Gastroesophageal sphincter (tissue), 4 donors: Measurements from ENCODE around the gene BPGM. TPM values are rescaled to one million over a fixed set of nuclear protein-coding genes. Genes with fewer than 3 reads are reported as not detected.

ENCODE experiments used
- ATAC-seq: fragments of 150-250 bp; one replicate; pipeline ENCODE4 v1.9.1; 2016; ENCODE audit warnings: mild to moderate bottlenecking, moderate library complexity
- H3K27ac ChIP-seq, 4 donors: fragments of 200-600 bp; sonication (generic) in 3 of 4; 1 replicate in 3 of 4; 2 replicates in 1 of 4; pipeline ENCODE4 v1.5.1; 2016 to 2019
- H3K27me3 ChIP-seq: fragments of 200-600 bp; sonication (generic); one replicate; pipeline ENCODE4 v1.5.1; 2019
- H3K36me3 ChIP-seq, 2 donors: fragments of 200-600 bp; sonication (generic); one replicate each; pipeline ENCODE4 v1.5.1; 2019; ENCODE audit warnings: control low read depth in 1 of 2
- H3K4me1 ChIP-seq, 3 donors: fragments of 200-600 bp; sonication (generic); 1 replicate in 2 of 3; 2 replicates in 1 of 3; pipeline ENCODE4 v1.5.1; 2016 to 2019; ENCODE audit warnings: control low read depth in 2 of 3
- H3K4me3 ChIP-seq, 2 donors: fragments of 200-600 bp; sonication (generic); one replicate each; pipeline ENCODE4 v1.5.1; 2019; ENCODE audit warnings: mild to moderate bottlenecking in 1 of 2, moderate library complexity in 1 of 2
- H3K9me3 ChIP-seq, 3 donors: fragments of 200-600 bp; sonication (generic); one replicate each; pipeline ENCODE4 v1.5.1; 2017 to 2019; ENCODE audit warnings: control low read depth in 2 of 3
- CTCF ChIP-seq, 4 experiments: fragments of 200-600 bp in 2 of 4; fragments of 450-650 bp in 2 of 4; sonication (generic) in 1 of 4; IDR thresholded peaks; one replicate each; pipeline ENCODE4 v1.5.1; 2017 to 2019; ENCODE audit warnings: antibody characterized with exemption in 4 of 4, mild to moderate bottlenecking in 2 of 4, moderate library complexity in 2 of 4
- EP300 ChIP-seq: sonication (generic); formaldehyde crosslinking; IDR thresholded peaks from one replicate; pipeline ENCODE4 v1.6.1; 2017; ENCODE audit warnings: antibody characterized with exemption, mild to moderate bottlenecking
- POLR2A ChIP-seq, 2 donors: fragments of 450-650 bp; IDR thresholded peaks; one replicate each; pipeline ENCODE4 v1.6.1; 2017; ENCODE audit warnings: antibody characterized with exemption in 2 of 2, mild to moderate bottlenecking in 2 of 2, moderate library complexity in 1 of 2
- POLR2AphosphoS5 ChIP-seq: sonication (generic); formaldehyde crosslinking; IDR thresholded peaks from one replicate; pipeline ENCODE4 v1.6.1; 2017; ENCODE audit warnings: antibody characterized with exemption
- WGBS, 2 donors: methylation state at CpG; one replicate each; pipeline ENCODE4 v1.1.5; 2018; ENCODE audit warnings: low coverage in 1 of 2; 5-methylcytosine and 5-hydroxymethylcytosine counted together
- total RNA-seq, 4 donors: library from RNA; depleted of rRNA; stranded (reverse); fragments of >200 nt; gene quantifications; one replicate each; pipeline ENCODE4 v1.1.0, GENCODE V29; 2016

BPGM gene
- total RNA-seq = 10 to 100 TPM; 16.0 to 35.6 (median 29.6) TPM

GRCh38 chr7:134646425-134647305 lies at the start of gene BPGM:
BPGM (plus strand) TSS chr7:134646853; CDS start chr7:134661508, 14,655 bp downstream.
- peak; percentile 80 to 88 for TF ChIP-seq POLR2A (IDR thresholded peaks at IDR 0.05)
- TF ChIP-seq POLR2AphosphoS5 = peak; percentile 94
- TF ChIP-seq EP300 = no peak
- no peak for TF ChIP-seq CTCF (IDR thresholded peaks at IDR 0.05)
- WGBS, 2 donors = 0% methylated on average over 9 to 20 of the region's 36 CpGs
- H3K27ac ChIP-seq = peak within 1 kb of the TSS; percentile 81 to 91 (median 84)
- no peaks in the 10 kb centered on the region for H3K36me3 ChIP-seq
- H3K4me3 ChIP-seq = peak within 1 kb of the TSS; percentile 67 to 97
- no peaks in the 10 kb centered on the region for H3K27me3 ChIP-seq
- peak; percentile 100 for ATAC-seq
- H3K9me3 ChIP-seq = no peaks in the 10 kb centered on the region
- H3K4me1 ChIP-seq = peaks cover 7 to 40% (median 12%) of the 10 kb centered on the region in 3 donors

- Histone ChIP-seq H3K36me3 (no peaks in the 10 kb centered on the region), H3K4me3 (no peak overlapping the region), H3K27me3 (no peaks in the 10 kb centered on the region), H3K9me3 (no peaks in the 10 kb centered on the region), H3K27ac (no peak overlapping the region), H3K4me1 (peaks cover 0 to 17% (median 0%) of the 10 kb centered on the region in 3 donors)
- 35 to 54% methylated on average over 3 of the region's 6 CpGs for WGBS, 2 donors
- TF ChIP-seq EP300 (no peak), POLR2A (IDR thresholded peaks at IDR 0.05) (no peak), POLR2AphosphoS5 (no peak), CTCF (IDR thresholded peaks at IDR 0.05) (no peak)
- ATAC-seq = no peak
Observed at GRCh38 chr7:134599371-134599770, 47.3 kb upstream of the BPGM start.

- Histone ChIP-seq H3K36me3 (no peaks in the 10 kb centered on the region), H3K4me3 (no peak overlapping the region), H3K9me3 (no peaks in the 10 kb centered on the region), H3K27me3 (no peaks in the 10 kb centered on the region), H3K27ac (no peak overlapping the region), H3K4me1 (peaks cover 0 to 12% (median 0%) of the 10 kb centered on the region in 3 donors)
- TF ChIP-seq EP300 (no peak), POLR2AphosphoS5 (no peak), CTCF (IDR thresholded peaks at IDR 0.05) (no peak)
- ATAC-seq = no peak
- WGBS, 2 donors = 62 to 100% methylated on average over 1 to 4 of the region's 4 CpGs
Observed at GRCh38 chr7:134601459-134601858, 45.2 kb upstream of the BPGM start.

- TF ChIP-seq POLR2AphosphoS5 = no peak
- Histone ChIP-seq H3K4me3 (peak overlapping the region in 1 of 2 donors; percentile 13), H3K9me3 (no peaks in the 10 kb centered on the region), H3K4me1 (peaks cover 0 to 12% (median 0%) of the 10 kb centered on the region in 3 donors), H3K36me3 (no peaks in the 10 kb centered on the region), H3K27me3 (no peaks in the 10 kb centered on the region), H3K27ac (peak overlapping the region in 3 of 4 donors; percentile 6 to 27 (median 20))
- WGBS, 2 donors = 36 to 55% methylated on average over 8 to 10 of the region's 11 CpGs
- no peak for ATAC-seq
Observed at GRCh38 chr7:134602881-134603451, 43.7 kb upstream of the BPGM start.

- Histone ChIP-seq H3K27me3 (peaks cover 5% of the 10 kb centered on the region), H3K4me1 (peaks cover 0 to 12% (median 0%) of the 10 kb centered on the region in 3 donors), H3K4me3 (no peak overlapping the region), H3K9me3 (no peaks in the 10 kb centered on the region), H3K27ac (no peak overlapping the region), H3K36me3 (no peaks in the 10 kb centered on the region)
- WGBS, 2 donors = 24 to 48% methylated on average over 11 to 14 of the region's 14 CpGs
- TF ChIP-seq POLR2A (IDR thresholded peaks at IDR 0.05) (no peak), CTCF (IDR thresholded peaks at IDR 0.05) (peak; percentile 80 to 90 (median 86))
- peak; percentile 87 for ATAC-seq
Observed at GRCh38 chr7:134605978-134606923, 40.4 kb upstream of the BPGM start.
